IMR-90 (cell line): ENCODE data around the gene RRM1. TPM values are rescaled to one million over a fixed set of nuclear protein-coding genes. Genes with fewer than 3 reads are reported as not detected.

Experiments used
- ATAC-seq: fragments of 200-7000 bp; cut with Tn5 transposase; 2 replicates; pipeline ENCODE4 v1.9.1; 2020; ENCODE audit warnings: low read depth, mild to moderate bottlenecking, moderate library complexity
- BruUV-seq: library from RNA; stranded (reverse); fragments of 400-500 nt; replicated peaks from 2 replicates; lab custom pipeline; 2021; lab: Mats Ljungman, UMichigan
- CTCF ChIA-PET: fragments of 300-600 bp; formaldehyde crosslinking; extraction: SDS; loops from one replicate; lab custom pipeline; 2021; ENCODE audit warnings: antibody characterized with exemption; lab: Yijun Ruan, JAX
- POLR2A ChIA-PET: fragments of 300-600 bp; sonication (Branson Sonifier 250); formaldehyde crosslinking; loops from one replicate; lab custom pipeline; 2022; ENCODE audit warnings: antibody characterized with exemption; ENCODE audit not compliant: unreplicated experiment; lab: Charles Lee
- DNase-seq: peaks from one replicate; pipeline ENCODE4 v3.0.0; 2013
- H2AFZ ChIP-seq: replicated peaks from 2 replicates; pipeline ENCODE3; 2013; ENCODE audit warnings: low read length, mild to moderate bottlenecking; ENCODE audit not compliant: poor library complexity
- H2AK5ac ChIP-seq: 2 replicates; pipeline ENCODE4 v1.6.1; 2013; ENCODE audit warnings: low read depth, low read length, inconsistent platforms
- H2AK9ac ChIP-seq: replicated peaks from 2 replicates; pipeline ENCODE3; 2013; ENCODE audit warnings: mild to moderate bottlenecking, low read depth, low read length, moderate library complexity; ENCODE audit not compliant: poor library complexity
- H2BK120ac ChIP-seq: 2 replicates; pipeline ENCODE4 v1.6.1; 2013; ENCODE audit warnings: low read depth, low read length, inconsistent platforms
- H2BK15ac ChIP-seq: 3 replicates; pipeline ENCODE4 v1.6.1; 2013; ENCODE audit warnings: low read depth, low read length, inconsistent platforms
- H2BK20ac ChIP-seq: 2 replicates; pipeline ENCODE4 v1.6.1; 2013; ENCODE audit warnings: low read depth, mild to moderate bottlenecking, inconsistent platforms, low read length, moderate library complexity
- H2BK5ac ChIP-seq: 2 replicates; pipeline ENCODE4 v1.6.1; 2013; ENCODE audit warnings: mild to moderate bottlenecking, low read depth, low read length, inconsistent platforms; ENCODE audit not compliant: poor library complexity, severe bottlenecking
- H3K14ac ChIP-seq: replicated peaks from 2 replicates; pipeline ENCODE4 v1.6.1; 2013; ENCODE audit warnings: low read depth, low read length, inconsistent platforms
- H3K18ac ChIP-seq: 2 replicates; pipeline ENCODE4 v1.6.1; 2013; ENCODE audit warnings: low read depth, low read length, control low read depth
- H3K23ac ChIP-seq: 2 replicates; pipeline ENCODE4 v1.6.1; 2013; ENCODE audit warnings: low read depth, low read length, inconsistent platforms
- H3K27ac ChIP-seq: 2 replicates; pipeline ENCODE4 v1.5.1; 2013; ENCODE audit warnings: mild to moderate bottlenecking, control low read depth, low read length; ENCODE audit not compliant: insufficient read depth
- H3K27me3 ChIP-seq: 2 replicates; pipeline ENCODE4 v1.6.1; 2013; ENCODE audit warnings: low read length; ENCODE audit not compliant: control insufficient read depth, insufficient read depth
- H3K36me3 ChIP-seq: 2 replicates; pipeline ENCODE4 v1.6.1; 2013; ENCODE audit warnings: low read length, mixed read lengths; ENCODE audit not compliant: control insufficient read depth, insufficient read depth
- H3K4ac ChIP-seq: 2 replicates; pipeline ENCODE4 v1.6.1; 2013; ENCODE audit warnings: low read depth, low read length, inconsistent platforms
- H3K4me1 ChIP-seq: 2 replicates; pipeline ENCODE4 v1.6.1; 2013; ENCODE audit warnings: low read length, mixed read lengths; ENCODE audit not compliant: control insufficient read depth, insufficient read depth
- H3K4me2 ChIP-seq: 2 replicates; pipeline ENCODE4 v1.6.1; 2013; ENCODE audit warnings: low read depth, mild to moderate bottlenecking, control low read depth, low read length, moderate library complexity
- H3K4me3 ChIP-seq: 2 replicates; pipeline ENCODE4 v1.5.1; 2013; ENCODE audit warnings: low read depth, mild to moderate bottlenecking, control low read depth, low read length, moderate library complexity; ENCODE audit not compliant: insufficient read depth
- H3K56ac ChIP-seq: 2 replicates; pipeline ENCODE4 v1.6.1; 2013; ENCODE audit warnings: low read length, inconsistent platforms; ENCODE audit not compliant: insufficient read depth; ENCODE audit errors: extremely low read depth
- H3K79me1 ChIP-seq, 2 experiments: 2 replicates each; pipeline ENCODE4 v1.6.1; 2013; ENCODE audit warnings: low read length in 2 of 2, inconsistent platforms in 1 of 2, low read depth in 1 of 2
- H3K9ac ChIP-seq: 2 replicates; pipeline ENCODE4 v1.6.1; 2013; ENCODE audit warnings: low read depth, low read length, control low read depth
- H3K9me1 ChIP-seq: 2 replicates; pipeline ENCODE4 v1.6.1; 2013; ENCODE audit warnings: low read length, inconsistent platforms; ENCODE audit not compliant: insufficient read depth
- H3K9me3 ChIP-seq: 2 replicates; pipeline ENCODE4 v1.6.1; 2013; ENCODE audit warnings: low read length; ENCODE audit not compliant: control insufficient read depth, insufficient read depth
- H4K20me1 ChIP-seq: 2 replicates; pipeline ENCODE4 v1.6.1; 2013; ENCODE audit warnings: low read length, inconsistent platforms; ENCODE audit not compliant: insufficient read depth
- H4K5ac ChIP-seq: 2 replicates; pipeline ENCODE4 v1.6.1; 2013; ENCODE audit warnings: mild to moderate bottlenecking, low read depth, low read length, control low read depth
- H4K8ac ChIP-seq, 2 experiments: 2 replicates each; pipeline ENCODE4 v1.6.1; 2013; ENCODE audit warnings: low read depth in 2 of 2, low read length in 2 of 2, control low read depth in 1 of 2, inconsistent platforms in 1 of 2
- H4K91ac ChIP-seq: 2 replicates; pipeline ENCODE4 v1.6.1; 2013; ENCODE audit warnings: low read depth, low read length, inconsistent platforms; ENCODE audit not compliant: insufficient read depth
- BHLHE40 ChIP-seq: fragments of 150-350 bp; IDR thresholded peaks from 2 replicates; pipeline ENCODE4 v1.6.1; 2016; ENCODE audit warnings: mild to moderate bottlenecking, low read depth, low read length
- CEBPB ChIP-seq: IDR thresholded peaks from 2 replicates; pipeline ENCODE4 v1.6.1; 2012; ENCODE audit warnings: low read depth, low read length, improper control_type of control experiment
- CHD1 ChIP-seq: IDR thresholded peaks from 2 replicates; pipeline ENCODE4 v1.6.1; 2012; ENCODE audit warnings: low read depth, low read length, improper control_type of control experiment
- FOS ChIP-seq: fragments of 150-350 bp; IDR thresholded peaks from 2 replicates; pipeline ENCODE4 v1.6.1; 2016; ENCODE audit warnings: low read depth, low read length
- MAFK ChIP-seq: IDR thresholded peaks from 2 replicates; pipeline ENCODE4 v1.6.1; 2012; ENCODE audit warnings: low read depth, low read length, improper control_type of control experiment
- MAZ ChIP-seq: IDR thresholded peaks from 2 replicates; pipeline ENCODE4 v1.6.1; 2012; ENCODE audit warnings: low read depth, mild to moderate bottlenecking, low read length, improper control_type of control experiment, moderate library complexity, borderline replicate concordance
- MXI1 ChIP-seq: IDR thresholded peaks from 2 replicates; pipeline ENCODE4 v1.6.1; 2012; ENCODE audit warnings: low read depth, mild to moderate bottlenecking, low read length, moderate library complexity, borderline replicate concordance
- NFE2L2 ChIP-seq: fragments of 150-350 bp; IDR thresholded peaks from 2 replicates; pipeline ENCODE4 v1.6.1; 2016; ENCODE audit warnings: low read depth, mild to moderate bottlenecking, low read length
- POLR2A ChIP-seq: IDR thresholded peaks from 2 replicates; pipeline ENCODE4 v1.6.1; 2012; ENCODE audit warnings: mild to moderate bottlenecking, low read depth, low read length
- RAD21 ChIP-seq: IDR thresholded peaks from 2 replicates; pipeline ENCODE4 v1.6.1; 2012; ENCODE audit warnings: low read length, improper control_type of control experiment
- RCOR1 ChIP-seq: IDR thresholded peaks from 2 replicates; pipeline ENCODE4 v1.6.1; 2012; ENCODE audit warnings: mild to moderate bottlenecking, low read length, improper control_type of control experiment; ENCODE audit not compliant: insufficient replicate concordance
- RFX5 ChIP-seq: IDR thresholded peaks from 2 replicates; pipeline ENCODE4 v1.8.0; 2012; ENCODE audit warnings: low read depth, mild to moderate bottlenecking, low read length, moderate library complexity
- SMC3 ChIP-seq: fragments of 150-350 bp; IDR thresholded peaks from 2 replicates; pipeline ENCODE4 v1.6.1; 2016; ENCODE audit warnings: low read depth, mild to moderate bottlenecking, antibody characterized with exemption, low read length, moderate library complexity
- WGBS, 2 experiments: methylation state at CpG; one replicate each; pipeline versions ENCODE4 v1.1.5 to v1.1.7; 2013; ENCODE audit warnings: missing lambda C conversion rate in 2 of 2; ENCODE audit not compliant: insufficient read length in 1 of 2; ENCODE audit errors: extremely low coverage in 2 of 2; 5-methylcytosine and 5-hydroxymethylcytosine counted together
- dilution Hi-C: fragments of 300-500 bp; cut with HindIII; formaldehyde crosslinking; loops from one replicate; pipeline ENCODE4 v1.14.3; 2018; ENCODE audit warnings: low sequenced_read_pairs; ENCODE audit not compliant: unreplicated experiment
- in situ Hi-C: fragments of 300-500 bp; cut with MboI; formaldehyde crosslinking; loops from 3 replicates; pipeline ENCODE4 v1.14.3; 2019; ENCODE audit warnings: low sequenced_read_pairs, inconsistent platforms, mixed read lengths
- intact Hi-C: fragments of 100-400 bp; cut with micrococcal nuclease; formaldehyde crosslinking; loops from 2 replicates; pipeline ENCODE4 v1.10.0; 2022
- polyA plus RNA-seq, 3 experiments: library from polyadenylated mRNA; depleted of rRNA; stranded (reverse); fragments of >200 nt; gene quantifications; 2 replicates each; pipeline ENCODE4 v1.2.3, GENCODE V29; 2012; ENCODE audit warnings: low replicate concordance in 1 of 3
- total RNA-seq: library from RNA; depleted of rRNA; stranded (reverse); fragments of >200 nt; gene quantifications from 2 replicates; pipeline ENCODE4 v1.2.3, GENCODE V29; 2012
- TF ChIP-seq, protein P1 (sequence below): fragments of 150-350 bp; IDR thresholded peaks from 2 replicates; pipeline ENCODE4 v1.6.1; 2016; ENCODE audit warnings: low read depth, mild to moderate bottlenecking, low read length, moderate library complexity, borderline replicate concordance
- TF ChIP-seq, protein P2 (sequence below): fragments of 150-350 bp; IDR thresholded peaks from 2 replicates; pipeline ENCODE4 v1.6.1; 2017; ENCODE audit warnings: mild to moderate bottlenecking, antibody characterized with exemption, low read length, low read depth
- TF ChIP-seq, protein P3 (sequence below): conservative IDR thresholded peaks from 2 replicates; pipeline ENCODE4 v1.5.1; 2012; ENCODE audit warnings: mild to moderate bottlenecking, low read depth, low read length, improper control_type of control experiment

The RRM1 gene
- total and polyA plus RNA-seq, 2 of the 4 experiments (the other 2 are of a cell fraction): 55.1 to 183 TPM

DNA sequence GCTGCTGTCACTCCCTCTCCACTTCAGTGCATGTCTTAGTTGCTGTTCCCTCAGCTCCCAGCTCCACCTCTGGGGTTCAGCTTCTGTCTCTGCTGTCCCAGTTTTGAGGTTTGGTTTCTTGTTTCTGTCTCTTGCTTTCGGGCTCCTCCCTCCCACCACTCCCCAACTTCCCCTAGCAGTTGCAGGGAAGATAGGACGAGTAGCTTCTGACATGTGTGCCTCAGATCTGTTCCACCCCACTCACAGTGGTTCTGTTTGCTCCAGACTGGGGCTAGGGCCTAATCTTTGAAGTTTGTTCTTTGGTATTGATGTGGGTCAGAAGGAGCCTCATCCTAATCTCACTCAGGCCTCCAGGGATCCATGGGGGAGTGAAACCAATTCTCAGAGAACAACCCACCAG lies 2.6 kb upstream of the RRM1 start:
- Histone ChIP-seq H3K79me1 (peaks cover 0 to 28% of the 10 kb centered on the region in 2 experiments; a peak in 2 of 4 replicates), H3K23ac (no peak overlapping the region), H3K36me3 (peaks cover 2% of the 10 kb centered on the region; the same call in 1 of the 2 replicates), H4K20me1 (no peaks in the 10 kb centered on the region; the same call in 1 of the 2 replicates), H3K14ac (no peak overlapping the region), H2AK9ac (no peak overlapping the region), H2BK5ac (no peak overlapping the region), H3K27ac (no peak overlapping the region), H2AK5ac (no peak overlapping the region), H3K4ac (no peak overlapping the region), H4K91ac (no peak overlapping the region), H3K4me3 (no peak overlapping the region), H3K27me3 (no peaks in the 10 kb centered on the region), H3K9me1 (peaks cover 17% of the 10 kb centered on the region), H2BK120ac (no peak overlapping the region), H2BK20ac (no peak overlapping the region), H3K4me2 (no peak overlapping the region), H3K9ac (no peak overlapping the region), H4K8ac (no peak overlapping the region), H2BK15ac (no peak overlapping the region), H3K56ac (no peak overlapping the region), H3K18ac (no peak overlapping the region), H3K9me3 (no peaks in the 10 kb centered on the region), H2AFZ (no peak overlapping the region), H4K5ac (no peak overlapping the region), H3K4me1 (peaks cover 6% of the 10 kb centered on the region; the same call in 1 of the 2 replicates)
- in situ Hi-C loops (no loop called here), dilution Hi-C loops (no loop called here), intact Hi-C loops (no loop called here)
- CTCF ChIA-PET: no interaction called here
- ATAC-seq: no peak
- TF ChIP-seq NFE2L2 (no peak), POLR2A (no peak), MXI1 (no peak), RFX5 (no peak), BHLHE40 (no peak), MAFK (no peak), RAD21 (no peak), RCOR1 (no peak), MAZ (no peak), SMC3 (no peak), FOS (no peak), CHD1 (no peak), CEBPB (no peak)
- TF ChIP-seq, protein P1, sequence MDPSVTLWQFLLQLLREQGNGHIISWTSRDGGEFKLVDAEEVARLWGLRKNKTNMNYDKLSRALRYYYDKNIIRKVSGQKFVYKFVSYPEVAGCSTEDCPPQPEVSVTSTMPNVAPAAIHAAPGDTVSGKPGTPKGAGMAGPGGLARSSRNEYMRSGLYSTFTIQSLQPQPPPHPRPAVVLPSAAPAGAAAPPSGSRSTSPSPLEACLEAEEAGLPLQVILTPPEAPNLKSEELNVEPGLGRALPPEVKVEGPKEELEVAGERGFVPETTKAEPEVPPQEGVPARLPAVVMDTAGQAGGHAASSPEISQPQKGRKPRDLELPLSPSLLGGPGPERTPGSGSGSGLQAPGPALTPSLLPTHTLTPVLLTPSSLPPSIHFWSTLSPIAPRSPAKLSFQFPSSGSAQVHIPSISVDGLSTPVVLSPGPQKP: no peak
- TF ChIP-seq, protein P2, sequence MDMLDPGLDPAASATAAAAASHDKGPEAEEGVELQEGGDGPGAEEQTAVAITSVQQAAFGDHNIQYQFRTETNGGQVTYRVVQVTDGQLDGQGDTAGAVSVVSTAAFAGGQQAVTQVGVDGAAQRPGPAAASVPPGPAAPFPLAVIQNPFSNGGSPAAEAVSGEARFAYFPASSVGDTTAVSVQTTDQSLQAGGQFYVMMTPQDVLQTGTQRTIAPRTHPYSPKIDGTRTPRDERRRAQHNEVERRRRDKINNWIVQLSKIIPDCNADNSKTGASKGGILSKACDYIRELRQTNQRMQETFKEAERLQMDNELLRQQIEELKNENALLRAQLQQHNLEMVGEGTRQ: no peak
- TF ChIP-seq, protein P3, sequence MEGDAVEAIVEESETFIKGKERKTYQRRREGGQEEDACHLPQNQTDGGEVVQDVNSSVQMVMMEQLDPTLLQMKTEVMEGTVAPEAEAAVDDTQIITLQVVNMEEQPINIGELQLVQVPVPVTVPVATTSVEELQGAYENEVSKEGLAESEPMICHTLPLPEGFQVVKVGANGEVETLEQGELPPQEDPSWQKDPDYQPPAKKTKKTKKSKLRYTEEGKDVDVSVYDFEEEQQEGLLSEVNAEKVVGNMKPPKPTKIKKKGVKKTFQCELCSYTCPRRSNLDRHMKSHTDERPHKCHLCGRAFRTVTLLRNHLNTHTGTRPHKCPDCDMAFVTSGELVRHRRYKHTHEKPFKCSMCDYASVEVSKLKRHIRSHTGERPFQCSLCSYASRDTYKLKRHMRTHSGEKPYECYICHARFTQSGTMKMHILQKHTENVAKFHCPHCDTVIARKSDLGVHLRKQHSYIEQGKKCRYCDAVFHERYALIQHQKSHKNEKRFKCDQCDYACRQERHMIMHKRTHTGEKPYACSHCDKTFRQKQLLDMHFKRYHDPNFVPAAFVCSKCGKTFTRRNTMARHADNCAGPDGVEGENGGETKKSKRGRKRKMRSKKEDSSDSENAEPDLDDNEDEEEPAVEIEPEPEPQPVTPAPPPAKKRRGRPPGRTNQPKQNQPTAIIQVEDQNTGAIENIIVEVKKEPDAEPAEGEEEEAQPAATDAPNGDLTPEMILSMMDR: no peak
- POLR2A ChIA-PET: no interaction called here
- BruUV-seq: no TSS peak
- no peak for DNase-seq
- no CpG with 5 or more reads among the region's 2 CpGs for WGBS, 2 experiments
